T-cell (primary cell): ENCODE measurements around the gene NOC2L. TPM values are rescaled to one million over a fixed set of nuclear protein-coding genes. Genes with fewer than 3 reads are reported as not detected.

Source experiments
- ATAC-seq, 4 experiments: fragments of 200-7000 bp in 3 of 4; fragments of 150-1000 bp in 1 of 4; cut with Tn5 transposase; replicated peaks in 1 of 4; 1 replicate in 3 of 4; 2 replicates in 1 of 4; pipeline ENCODE4 v1.10.0; 2021; ENCODE audit warnings: moderate library complexity in 3 of 4, mild to moderate bottlenecking in 2 of 4, moderate number of reproducible peaks in 1 of 4
- CTCF ChIA-PET, 2 donors: fragments of 300-600 bp; sonication (Branson Sonifier 250); formaldehyde crosslinking; loops; one replicate each; lab custom pipeline; 2022; ENCODE audit warnings: antibody characterized with exemption in 2 of 2; lab: Charles Lee
- POLR2A ChIA-PET, 2 donors: fragments of 300-600 bp; sonication (Branson Sonifier 250); formaldehyde crosslinking; loops; one replicate each; lab custom pipeline; 2022; ENCODE audit warnings: antibody characterized with exemption in 2 of 2; lab: Charles Lee
- DNase-seq, 35 experiments: peaks; one replicate each; pipeline versions ENCODE4 v3.0.0 to v3.0.0-alpha.2; 2013 to 2023
- H3K27ac ChIP-seq: one replicate; pipeline ENCODE4 v1.5.1; 2013; ENCODE audit warnings: low read length
- H3K27me3 ChIP-seq, 2 experiments: replicated peaks in 1 of 2; 1 replicate in 1 of 2; 2 replicates in 1 of 2; pipeline versions ENCODE4 v1.6.1 to v1.7.0; 2013; ENCODE audit warnings: low read length in 1 of 2, mixed read lengths in 1 of 2; ENCODE audit not compliant: control insufficient read depth in 2 of 2, insufficient read depth in 2 of 2; ENCODE audit errors: extremely low read depth in 1 of 2
- H3K36me3 ChIP-seq, 2 donors: 1 replicate in 1 of 2; 2 replicates in 1 of 2; pipeline versions ENCODE4 v1.6.1 to v1.7.0; 2013; ENCODE audit warnings: low read length in 1 of 2; ENCODE audit not compliant: control insufficient read depth in 2 of 2, insufficient read depth in 1 of 2; ENCODE audit errors: extremely low read depth in 1 of 2
- H3K4me1 ChIP-seq, 2 experiments: 1 replicate in 1 of 2; 2 replicates in 1 of 2; pipeline versions ENCODE4 v1.6.1 to v1.7.0; 2013; ENCODE audit warnings: low read length in 2 of 2, mixed read lengths in 1 of 2; ENCODE audit not compliant: insufficient read depth in 2 of 2, control insufficient read depth in 1 of 2; ENCODE audit errors: extremely low read depth in 1 of 2
- H3K4me3 ChIP-seq, 2 donors: 1 replicate in 1 of 2; 2 replicates in 1 of 2; pipeline versions ENCODE4 v1.5.1 to v1.7.0; 2013; ENCODE audit warnings: mild to moderate bottlenecking in 2 of 2, low read length in 1 of 2, moderate library complexity in 1 of 2; ENCODE audit not compliant: control insufficient read depth in 1 of 2; ENCODE audit errors: extremely low read depth in 1 of 2
- H3K9me3 ChIP-seq: 2 replicates; pipeline ENCODE4 v1.7.0; 2013
- H3K27ac Mint-ChIP-seq, 2 donors: one replicate each; pipeline ENCODE4 v1.8.0; 2020 to 2021; ENCODE audit warnings: mild to moderate bottlenecking in 2 of 2, mixed read lengths in 2 of 2
- H3K27me3 Mint-ChIP-seq, 2 donors: one replicate each; pipeline ENCODE4 v1.8.0; 2021 to 2022; ENCODE audit warnings: mixed read lengths in 2 of 2
- H3K36me3 Mint-ChIP-seq: one replicate; pipeline ENCODE4 v1.8.0; 2021; ENCODE audit warnings: mixed read lengths
- H3K4me1 Mint-ChIP-seq, 3 donors: one replicate each; pipeline ENCODE4 v1.8.0; 2020 to 2022; ENCODE audit warnings: mixed read lengths in 3 of 3, mild to moderate bottlenecking in 1 of 3
- H3K4me3 Mint-ChIP-seq, 3 donors: one replicate each; pipeline ENCODE4 v1.8.0; 2020 to 2022; ENCODE audit warnings: mild to moderate bottlenecking in 3 of 3, mixed read lengths in 3 of 3, moderate library complexity in 3 of 3
- H3K9me3 Mint-ChIP-seq, 3 donors: one replicate each; pipeline ENCODE4 v1.8.0; 2020 to 2022; ENCODE audit warnings: mixed read lengths in 3 of 3
- WGBS: methylation state at CpG from one replicate; pipeline ENCODE4 v1.1.5; 2013; ENCODE audit warnings: missing lambda C conversion rate; ENCODE audit not compliant: insufficient coverage; 5-methylcytosine and 5-hydroxymethylcytosine counted together
- total RNA-seq, 35 experiments: library from RNA in 6 of 35; stranded (reverse) in 6 of 35; fragments of 120-200 nt in 1 of 35; gene quantifications; one replicate each; pipeline versions ENCODE4 v1.2.1 to v1.2.4 and lab custom pipeline; 2013 to 2026

The NOC2L gene
- total RNA-seq, 5 donors from 2014 or later (not counting 1 experiment from before 2014, with no cell fraction given) = 58.7 to 92.2 (median 83.4) TPM

DNA sequence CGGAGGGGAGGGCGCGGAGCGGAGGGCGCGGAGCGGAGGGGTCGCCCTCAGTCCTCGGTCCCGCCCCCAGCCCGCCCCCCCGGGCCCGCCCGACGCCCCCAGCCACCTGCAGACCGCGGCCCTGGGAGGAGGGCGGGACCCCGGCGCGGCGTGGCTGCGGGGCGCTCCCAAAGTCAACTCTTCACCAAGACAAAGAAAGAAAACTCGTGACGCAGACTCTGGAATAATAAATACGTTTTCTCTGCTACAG lies 39.6 kb upstream of the NOC2L start:
- H3K36me3 ChIP-seq = no peaks in the 10 kb centered on the region
- ChIA-PET CTCF (no interaction called here), POLR2A (no interaction called here)
- H3K27ac ChIP-seq = no peak overlapping the region
- H3K4me3 ChIP-seq = peak overlapping the region in 1 of 2 donors; percentile 44
- H3K4me1 Mint-ChIP-seq = peaks cover 7 to 16% (median 13%) of the 10 kb centered on the region in 3 donors
- WGBS = 0% methylated on average over 13 of the region's 27 CpGs
- peaks cover 2 to 86% of the 10 kb centered on the region in 2 experiments for H3K27me3 ChIP-seq
- H3K9me3 Mint-ChIP-seq = no peaks in the 10 kb centered on the region
- peak overlapping the region in 1 of 3 donors; percentile 46 for H3K4me3 Mint-ChIP-seq
- DNase-seq = peak in 2 of 35 experiments; percentile 43 to 49
- H3K27ac Mint-ChIP-seq = no peak overlapping the region
- no peaks in the 10 kb centered on the region for H3K9me3 ChIP-seq
- peaks cover 0 to 35% of the 10 kb centered on the region in 2 donors for H3K27me3 Mint-ChIP-seq
- peaks cover 9 to 55% of the 10 kb centered on the region in 2 experiments for H3K4me1 ChIP-seq
- H3K36me3 Mint-ChIP-seq = no peaks in the 10 kb centered on the region
- no peak for ATAC-seq

DNA sequence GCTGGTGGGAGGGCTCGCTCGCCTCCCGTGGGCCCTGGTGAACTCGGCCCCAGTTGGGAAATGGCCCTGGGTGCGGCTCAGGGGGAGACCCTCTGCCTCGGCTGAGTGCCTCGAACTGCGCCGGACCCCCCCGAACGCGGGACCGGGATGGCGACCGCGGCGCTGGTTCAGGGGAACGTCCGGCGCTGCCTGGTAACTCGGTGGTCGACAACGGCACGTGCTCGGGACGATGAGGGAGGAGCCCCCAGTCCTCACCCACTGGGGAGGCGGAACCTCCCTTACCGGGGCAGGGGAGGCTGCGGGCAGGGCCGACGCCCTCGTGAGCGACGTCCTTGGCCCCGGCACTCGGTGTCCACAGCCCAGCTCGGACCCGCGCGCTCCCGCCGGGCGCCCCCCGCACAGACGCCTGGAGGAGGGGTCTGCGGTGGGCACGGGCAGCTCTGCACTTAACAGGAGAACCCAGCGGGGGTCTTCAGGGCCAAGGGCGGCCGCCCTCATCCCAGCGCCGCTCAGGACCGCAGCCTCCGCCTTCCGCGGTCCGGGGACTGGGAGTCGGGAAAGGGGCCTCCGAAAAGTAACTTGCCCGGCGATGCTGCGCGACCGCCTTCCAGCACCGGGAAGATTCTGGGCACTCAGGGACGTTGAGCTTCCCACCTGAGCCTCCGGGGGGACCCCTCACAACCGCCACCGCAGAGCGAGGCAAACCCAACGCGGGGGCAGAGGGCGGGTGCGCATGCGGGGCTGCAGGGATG lies 39.1 kb upstream of the NOC2L start:
- H3K9me3 ChIP-seq = no peaks in the 10 kb centered on the region
- no peaks in the 10 kb centered on the region for H3K36me3 ChIP-seq
- POLR2A ChIA-PET = no interaction called here
- 32% methylated on average over 67 of the region's 75 CpGs for WGBS
- H3K4me3 ChIP-seq = peak overlapping the region in 1 of 2 donors; percentile 5
- CTCF ChIA-PET = no interaction called here
- no peak for ATAC-seq
- Mint-ChIP-seq H3K27me3 (peaks cover 0 to 31% of the 10 kb centered on the region in 2 donors), H3K4me3 (peak overlapping the region in 2 of 3 donors; percentile 21 to 46), H3K27ac (no peak overlapping the region), H3K36me3 (no peaks in the 10 kb centered on the region), H3K4me1 (peaks cover 7 to 16% (median 13%) of the 10 kb centered on the region in 3 donors), H3K9me3 (no peaks in the 10 kb centered on the region)
- H3K27ac ChIP-seq = no peak overlapping the region
- H3K4me1 ChIP-seq = peaks cover 9 to 55% of the 10 kb centered on the region in 2 experiments
- H3K27me3 ChIP-seq = peaks cover 1 to 86% of the 10 kb centered on the region in 2 experiments
- DNase-seq = peak in 1 of 35 experiments; percentile 11

DNA sequence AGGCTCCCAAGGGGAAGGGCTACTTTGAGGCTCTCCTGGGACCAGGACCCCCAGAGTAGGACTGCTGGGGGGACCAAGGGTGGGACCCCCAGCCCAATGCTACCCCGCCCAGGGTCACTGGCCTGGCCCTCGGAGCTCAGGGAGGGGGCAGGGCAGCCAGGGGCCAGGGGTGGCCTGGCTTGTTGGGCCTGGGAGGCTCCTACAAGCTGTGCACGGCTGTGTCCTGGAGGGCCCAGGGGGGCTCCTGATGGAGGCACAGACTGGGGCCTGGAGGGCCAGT lies 38.6 kb upstream of the NOC2L start:
- no peak for ATAC-seq
- WGBS = 78% methylated on average over 1 of the region's 3 CpGs
- Histone ChIP-seq H3K9me3 (no peaks in the 10 kb centered on the region), H3K4me1 (peaks cover 9 to 55% of the 10 kb centered on the region in 2 experiments), H3K27me3 (peaks cover 0 to 86% of the 10 kb centered on the region in 2 experiments), H3K4me3 (no peak overlapping the region), H3K27ac (no peak overlapping the region), H3K36me3 (no peaks in the 10 kb centered on the region)
- H3K27ac Mint-ChIP-seq = no peak overlapping the region
- peaks cover 0 to 28% of the 10 kb centered on the region in 2 donors for H3K27me3 Mint-ChIP-seq
- no peak for DNase-seq
- CTCF ChIA-PET = interaction anchor here in 1 of 2 donors (0.6 kb wide), 1 partner anchor 65 kb away, joined by 6 read pairs; no protein-coding TSS in a partner anchor
- H3K36me3 Mint-ChIP-seq = no peaks in the 10 kb centered on the region
- H3K4me1 Mint-ChIP-seq = peaks cover 7 to 16% (median 13%) of the 10 kb centered on the region in 3 donors
- peaks cover 0 to under 1% (median 0%) of the 10 kb centered on the region in 3 donors for H3K9me3 Mint-ChIP-seq
- H3K4me3 Mint-ChIP-seq = peak overlapping the region in 1 of 3 donors; percentile 30
- POLR2A ChIA-PET = no interaction called here

DNA sequence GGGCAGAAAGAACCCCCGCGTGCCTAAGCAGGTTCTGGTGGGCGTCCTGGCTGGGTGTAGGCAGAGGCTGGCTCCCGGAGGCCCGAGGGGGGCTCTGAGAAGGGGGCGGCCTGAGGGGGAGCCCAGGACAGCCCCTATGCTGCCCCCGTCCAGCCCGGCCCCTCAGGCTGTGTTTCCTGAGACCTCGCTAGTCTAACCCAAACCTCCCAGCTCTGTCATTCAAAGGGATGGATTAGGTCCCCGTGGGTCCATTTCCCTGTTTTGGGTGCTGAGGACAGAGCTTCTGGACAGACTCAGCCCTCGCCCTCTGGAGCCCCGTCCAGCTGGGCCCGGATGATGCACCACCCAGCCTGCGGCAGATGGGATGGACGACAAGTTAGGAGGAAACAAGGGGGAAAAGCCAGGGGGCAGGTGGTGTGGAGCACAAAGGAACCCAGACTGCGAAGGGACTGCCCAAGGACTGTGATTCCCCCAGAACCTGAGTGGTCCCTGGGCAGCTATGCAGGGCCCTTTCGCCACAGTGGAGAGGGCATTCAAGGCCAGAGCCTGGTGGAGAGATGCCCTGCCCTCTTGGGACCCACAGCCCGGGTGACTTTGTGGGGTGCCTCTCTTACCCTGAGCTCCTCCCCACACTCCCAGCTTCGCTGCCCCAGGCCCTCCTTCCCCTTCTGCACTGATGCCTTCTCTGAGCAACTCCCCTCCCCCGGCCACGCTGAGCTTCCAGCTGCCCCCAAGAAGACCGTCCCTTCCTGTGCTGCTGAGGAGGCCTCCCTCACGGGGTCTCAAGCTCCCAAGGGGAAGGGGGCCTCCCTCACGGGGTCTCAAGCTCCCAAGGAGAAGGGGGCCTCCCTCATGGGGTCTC lies 38.0 kb upstream of the NOC2L start:
- peaks cover 0 to 32% of the 10 kb centered on the region in 2 donors for H3K27me3 Mint-ChIP-seq
- Histone ChIP-seq H3K36me3 (no peaks in the 10 kb centered on the region), H3K4me1 (peaks cover 9 to 54% of the 10 kb centered on the region in 2 experiments), H3K27me3 (peaks cover 0 to 83% of the 10 kb centered on the region in 2 experiments), H3K27ac (no peak overlapping the region), H3K9me3 (no peaks in the 10 kb centered on the region), H3K4me3 (no peak overlapping the region)
- no peak for ATAC-seq
- peaks cover 0 to 4% (median 0%) of the 10 kb centered on the region in 3 donors for H3K9me3 Mint-ChIP-seq
- H3K36me3 Mint-ChIP-seq = no peaks in the 10 kb centered on the region
- ChIA-PET POLR2A (no interaction called here), CTCF (interaction anchor here in 1 of 2 donors (0.6 kb wide), 1 partner anchor 66 kb away, joined by 6 read pairs; no protein-coding TSS in a partner anchor)
- WGBS = 48% methylated on average over 16 of the region's 24 CpGs
- DNase-seq = peak in 1 of 35 experiments; percentile 4
- peaks cover 7 to 16% (median 12%) of the 10 kb centered on the region in 3 donors for H3K4me1 Mint-ChIP-seq
- no peak overlapping the region for H3K27ac Mint-ChIP-seq
- peak overlapping the region in 1 of 3 donors; percentile 30 for H3K4me3 Mint-ChIP-seq

DNA sequence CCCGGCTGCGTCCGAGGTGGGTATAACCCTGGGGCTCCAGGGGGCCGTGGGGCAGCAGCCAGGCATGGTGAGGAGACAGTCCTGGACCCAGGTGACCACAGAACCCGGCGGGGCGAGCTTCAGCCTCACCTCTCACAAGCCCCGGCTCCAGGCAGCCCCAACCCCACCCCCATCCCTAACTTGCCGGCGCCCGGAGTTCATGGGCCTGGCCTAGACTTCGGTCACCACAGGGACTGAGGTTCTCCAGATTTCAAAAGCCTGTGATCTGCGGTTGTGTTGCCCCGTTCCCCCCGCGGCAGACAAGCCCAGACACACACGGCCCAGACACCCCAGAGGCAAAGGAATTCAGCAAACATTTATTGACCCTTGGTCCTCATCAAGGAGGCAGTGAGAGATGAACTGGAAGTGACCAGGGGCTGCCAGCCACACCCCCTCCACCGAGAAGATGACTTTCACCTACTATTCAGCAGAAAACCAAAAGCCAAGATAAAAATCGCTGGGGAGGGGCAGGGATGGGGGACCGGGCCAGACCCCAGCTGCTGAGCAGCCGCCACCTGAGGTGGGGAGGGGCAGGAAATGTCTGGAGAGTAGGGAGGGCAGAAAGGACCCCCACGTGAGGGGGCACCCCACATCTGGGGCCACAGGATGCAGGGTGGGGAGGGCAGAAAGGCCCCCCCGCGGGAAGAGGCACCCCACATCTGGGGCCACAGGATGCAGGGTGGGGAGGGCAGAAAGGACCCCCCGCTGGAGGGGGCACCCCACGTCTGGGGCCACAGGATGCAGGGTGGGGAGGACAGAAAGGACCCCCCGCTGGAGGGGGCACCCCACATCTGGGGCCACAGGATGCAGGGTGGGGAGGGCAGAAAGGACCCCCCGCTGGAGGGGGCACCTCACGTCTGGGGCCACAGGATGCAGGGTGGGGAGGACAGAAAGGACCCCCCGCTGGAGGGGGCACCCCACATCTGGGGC lies 36.9 kb upstream of the NOC2L start:
- no peak for DNase-seq
- ChIA-PET CTCF (no interaction called here), POLR2A (no interaction called here)
- Mint-ChIP-seq H3K36me3 (no peaks in the 10 kb centered on the region), H3K27me3 (peaks cover 0 to 41% of the 10 kb centered on the region in 2 donors), H3K4me3 (peak overlapping the region in 1 of 3 donors; percentile 40), H3K9me3 (peaks cover 0 to 7% (median 0%) of the 10 kb centered on the region in 3 donors), H3K4me1 (peaks cover 6 to 21% (median 12%) of the 10 kb centered on the region in 3 donors), H3K27ac (peak overlapping the region in 1 of 2 donors; percentile 52)
- Histone ChIP-seq H3K27me3 (peaks cover 0 to 83% of the 10 kb centered on the region in 2 experiments), H3K9me3 (no peaks in the 10 kb centered on the region), H3K4me1 (peaks cover 6 to 42% of the 10 kb centered on the region in 2 experiments), H3K4me3 (no peak overlapping the region), H3K27ac (no peak overlapping the region), H3K36me3 (no peaks in the 10 kb centered on the region)
- no peak for ATAC-seq
- 17% methylated on average over 12 of the region's 30 CpGs for WGBS
